HL-60 (cell line): ENCODE results near the gene GTPBP4.
A peak's percentile ranks its signal among the peaks of the same experiment; 100 is the strongest.

Source experiments
- DNase-seq, 2 experiments: peaks; one replicate each; pipeline ENCODE4 v3.0.0-alpha.2; 2010 to 2020; ENCODE audit warnings: low read depth in 1 of 2, low spot score in 1 of 2
- H3K27ac ChIP-seq: fragments of 250-450 bp; sonication (Bioruptor Pico); replicated peaks from 2 replicates; pipeline ENCODE4 v1.5.1; 2020; ENCODE audit warnings: mild to moderate bottlenecking, moderate library complexity
- H3K27me3 ChIP-seq: fragments of 250-450 bp; sonication (Bioruptor Pico); 2 replicates; pipeline ENCODE4 v1.5.1; 2021; ENCODE audit warnings: mild to moderate bottlenecking, moderate library complexity; ENCODE audit not compliant: insufficient read depth, poor library complexity, severe bottlenecking
- H3K4me3 ChIP-seq: replicated peaks from 2 replicates; pipeline ENCODE4 v1.5.1; 2011; ENCODE audit warnings: mild to moderate bottlenecking, control low read depth, low read length; ENCODE audit not compliant: insufficient read depth
- GABPA ChIP-seq: IDR thresholded peaks from 2 replicates; pipeline ENCODE4 v1.6.1; 2012; ENCODE audit warnings: low read depth
- POLR2AphosphoS5 ChIP-seq: IDR thresholded peaks from 2 replicates; pipeline ENCODE4 v1.6.1; 2012; ENCODE audit warnings: low read depth
- REST ChIP-seq: IDR thresholded peaks from 2 replicates; pipeline ENCODE4 v1.6.1; 2012; ENCODE audit warnings: low read depth; ENCODE audit not compliant: insufficient replicate concordance
- SPI1 ChIP-seq: IDR thresholded peaks from 2 replicates; pipeline ENCODE4 v1.6.1; 2012; ENCODE audit warnings: low read depth, mild to moderate bottlenecking, borderline replicate concordance
- TF ChIP-seq, protein P1 (sequence below): IDR thresholded peaks from one replicate; pipeline ENCODE4 v1.5.1; 2011; ENCODE audit warnings: low read length, control low read depth, inconsistent platforms; ENCODE audit not compliant: insufficient read depth

GTPBP4 gene

DNA sequence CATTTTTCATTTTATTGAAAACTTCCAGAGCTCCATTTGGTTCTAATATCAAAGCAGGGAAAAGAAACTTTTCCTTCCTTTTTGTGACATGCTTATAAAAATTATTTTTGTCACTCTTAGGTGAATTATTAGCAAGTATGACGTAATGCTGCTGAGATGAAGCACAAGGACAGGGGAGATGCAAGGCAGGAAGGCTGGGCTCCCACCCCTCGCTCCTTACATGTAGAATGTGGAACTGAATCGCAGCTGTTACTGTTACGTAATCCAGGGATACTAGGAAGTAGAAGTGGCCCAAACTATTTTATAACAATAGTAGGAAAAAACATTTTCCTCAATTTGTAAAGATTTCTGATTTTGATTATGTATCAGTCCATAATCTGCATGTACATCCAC lies 17.1 kb upstream of the GTPBP4 start:
- DNase-seq, result peak; percentile 18 to 55
- TF ChIP-seq SPI1 (peak; percentile 28; the same call in 1 of the 2 replicates), POLR2AphosphoS5 (no peak)
- Histone ChIP-seq H3K27me3 (no peaks in the 10 kb centered on the region), H3K4me3 (no peak overlapping the region), H3K27ac (no peak overlapping the region)

DNA sequence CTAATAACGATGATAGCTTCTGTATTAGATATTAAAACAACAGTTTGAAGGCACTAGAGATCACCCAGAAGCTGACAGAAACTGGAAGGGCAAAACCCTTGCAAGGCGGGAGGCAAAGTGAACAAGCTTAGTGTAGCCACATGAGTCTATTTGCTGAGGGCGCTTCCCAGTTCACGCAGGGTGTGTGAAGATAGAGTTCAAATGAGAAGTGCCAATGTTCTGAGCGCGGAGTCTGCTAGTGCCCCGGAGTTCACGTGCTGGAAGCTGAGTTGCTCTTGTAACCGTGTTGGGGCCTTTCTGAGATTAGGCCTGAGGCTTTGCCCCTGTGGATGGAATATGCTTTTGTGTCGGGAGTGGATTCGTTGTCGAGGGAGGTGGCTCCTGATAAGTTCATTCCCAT lies 16.6 kb upstream of the GTPBP4 start:
- TF ChIP-seq GABPA, result no peak
- TF ChIP-seq, protein P1, sequence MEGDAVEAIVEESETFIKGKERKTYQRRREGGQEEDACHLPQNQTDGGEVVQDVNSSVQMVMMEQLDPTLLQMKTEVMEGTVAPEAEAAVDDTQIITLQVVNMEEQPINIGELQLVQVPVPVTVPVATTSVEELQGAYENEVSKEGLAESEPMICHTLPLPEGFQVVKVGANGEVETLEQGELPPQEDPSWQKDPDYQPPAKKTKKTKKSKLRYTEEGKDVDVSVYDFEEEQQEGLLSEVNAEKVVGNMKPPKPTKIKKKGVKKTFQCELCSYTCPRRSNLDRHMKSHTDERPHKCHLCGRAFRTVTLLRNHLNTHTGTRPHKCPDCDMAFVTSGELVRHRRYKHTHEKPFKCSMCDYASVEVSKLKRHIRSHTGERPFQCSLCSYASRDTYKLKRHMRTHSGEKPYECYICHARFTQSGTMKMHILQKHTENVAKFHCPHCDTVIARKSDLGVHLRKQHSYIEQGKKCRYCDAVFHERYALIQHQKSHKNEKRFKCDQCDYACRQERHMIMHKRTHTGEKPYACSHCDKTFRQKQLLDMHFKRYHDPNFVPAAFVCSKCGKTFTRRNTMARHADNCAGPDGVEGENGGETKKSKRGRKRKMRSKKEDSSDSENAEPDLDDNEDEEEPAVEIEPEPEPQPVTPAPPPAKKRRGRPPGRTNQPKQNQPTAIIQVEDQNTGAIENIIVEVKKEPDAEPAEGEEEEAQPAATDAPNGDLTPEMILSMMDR, result no peak
- TF ChIP-seq POLR2AphosphoS5, result no peak
- Histone ChIP-seq H3K4me3 (no peak overlapping the region), H3K27ac (no peak overlapping the region), H3K27me3 (no peaks in the 10 kb centered on the region)
- no peak for DNase-seq

DNA sequence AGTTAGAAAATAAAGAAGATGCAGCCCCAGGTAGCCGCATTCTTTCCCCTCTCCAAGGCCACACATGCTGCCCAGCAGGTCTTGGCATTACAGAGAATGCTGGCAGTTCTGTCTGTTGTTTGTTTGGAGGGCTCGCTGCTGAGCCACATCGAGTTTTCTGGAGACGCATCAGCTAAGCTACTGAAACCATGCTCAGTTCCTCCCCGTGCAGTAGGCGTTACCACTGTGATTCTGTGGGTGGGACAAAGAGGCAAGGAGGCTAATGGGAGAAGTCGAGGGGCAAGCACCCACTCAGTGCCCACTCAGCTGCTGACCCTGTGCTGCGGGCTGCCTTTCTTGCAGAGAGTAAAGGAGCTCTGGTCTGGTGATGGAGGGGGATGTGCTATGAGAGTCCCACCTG lies 15.5 kb upstream of the GTPBP4 start:
- no peak for DNase-seq
- no peaks in the 10 kb centered on the region for H3K27me3 ChIP-seq
- TF ChIP-seq REST (no peak), SPI1 (no peak), GABPA (no peak)
- TF ChIP-seq, protein P1, result no peak
- H3K4me3 ChIP-seq, result no peak overlapping the region
- no peak overlapping the region for H3K27ac ChIP-seq

- no peak overlapping the region for H3K4me3 ChIP-seq
- no peak for DNase-seq
- TF ChIP-seq, protein P1, result no peak
- TF ChIP-seq POLR2AphosphoS5 (no peak), GABPA (no peak), SPI1 (no peak), REST (no peak)
- no peak overlapping the region for H3K27ac ChIP-seq
- H3K27me3 ChIP-seq, result no peaks in the 10 kb centered on the region
Observed at GRCh38 chr10:974038-974784, 14.0 kb upstream of the GTPBP4 start.
